OCI-LY7 (cell line): Measurements from ENCODE around the gene PSMA3. TPM values are rescaled to one million over a fixed set of nuclear protein-coding genes. Genes with fewer than 3 reads are reported as not detected.

ENCODE experiments used
- BruUV-seq: library from RNA; stranded (reverse); fragments of 400-500 nt; replicated peaks from 2 replicates; lab custom pipeline; 2021; lab: Mats Ljungman, UMichigan
- CTCF ChIA-PET: fragments of 300-600 bp; sonication (Branson Sonifier 250); formaldehyde crosslinking; loops from one replicate; lab custom pipeline; 2022; ENCODE audit warnings: antibody characterized with exemption; ENCODE audit not compliant: unreplicated experiment; lab: Charles Lee
- POLR2A ChIA-PET: fragments of 300-600 bp; sonication (Branson Sonifier 250); formaldehyde crosslinking; loops from one replicate; lab custom pipeline; 2022; ENCODE audit warnings: antibody characterized with exemption; lab: Charles Lee
- DNase-seq: peaks from one replicate; pipeline ENCODE4 v3.0.0-alpha.2; 2015; ENCODE audit warnings: low spot score
- H2AFZ ChIP-seq: fragments of 200-600 bp; sonication (generic), shearing (Covaris generic); 2 replicates; pipeline ENCODE4 v1.6.1; 2014; ENCODE audit warnings: mild to moderate bottlenecking, antibody characterized with exemption, low read length, moderate library complexity
- H3K27ac ChIP-seq: fragments of 200-600 bp; sonication (generic); 2 replicates; pipeline ENCODE4 v1.5.1; 2014; ENCODE audit warnings: mixed run types, low read depth, mild to moderate bottlenecking, moderate library complexity, low read length, inconsistent platforms; ENCODE audit not compliant: poor library complexity, severe bottlenecking
- H3K36me3 ChIP-seq: fragments of 200-600 bp; sonication (generic); 2 replicates; pipeline ENCODE4 v1.6.1; 2014; ENCODE audit warnings: mild to moderate bottlenecking, antibody characterized with exemption, low read length, moderate library complexity, mixed read lengths; ENCODE audit not compliant: insufficient read depth
- H3K4me1 ChIP-seq: fragments of 200-600 bp; sonication (generic); 2 replicates; pipeline ENCODE4 v1.5.1; 2014; ENCODE audit warnings: mild to moderate bottlenecking, low read length; ENCODE audit not compliant: insufficient read depth, poor library complexity, severe bottlenecking
- H3K4me2 ChIP-seq: fragments of 200-600 bp; sonication (generic); 2 replicates; pipeline ENCODE4 v1.6.1; 2014; ENCODE audit warnings: mild to moderate bottlenecking, low read length
- H3K4me3 ChIP-seq: fragments of 200-600 bp; sonication (generic); 2 replicates; pipeline ENCODE4 v1.5.1; 2014; ENCODE audit warnings: mild to moderate bottlenecking, low read depth, low read length; ENCODE audit not compliant: poor library complexity, severe bottlenecking
- H3K79me2 ChIP-seq: fragments of 200-600 bp; sonication (generic); 2 replicates; pipeline ENCODE4 v1.6.1; 2016; ENCODE audit warnings: low read depth, mild to moderate bottlenecking, low read length, moderate library complexity, mixed read lengths; ENCODE audit not compliant: insufficient read depth
- H3K9me2 ChIP-seq: fragments of 200-600 bp; sonication (generic); 2 replicates; pipeline ENCODE4 v1.6.1; 2016; ENCODE audit warnings: mild to moderate bottlenecking, low read length, mixed read lengths; ENCODE audit not compliant: insufficient read depth
- H3K9me3 ChIP-seq: fragments of 200-600 bp; sonication (generic); 2 replicates; pipeline ENCODE4 v1.6.1; 2014; ENCODE audit warnings: mild to moderate bottlenecking, mixed run types, low read length, mixed read lengths
- H4K20me1 ChIP-seq: fragments of 200-600 bp; sonication (generic); 2 replicates; pipeline ENCODE4 v1.6.1; 2014; ENCODE audit warnings: mild to moderate bottlenecking, antibody characterized with exemption, low read length, moderate library complexity, mixed read lengths; ENCODE audit not compliant: insufficient read depth
- CTCF ChIP-seq: fragments of 200-600 bp; sonication (generic); conservative IDR thresholded peaks from 2 replicates; pipeline ENCODE4 v1.5.1; 2014; ENCODE audit warnings: mild to moderate bottlenecking, antibody characterized with exemption, low read length, moderate library complexity, mixed read lengths
- EZH2phosphoT487 ChIP-seq: fragments of 200-600 bp; sonication (generic); IDR thresholded peaks from 2 replicates; pipeline ENCODE4 v1.6.1; 2018; ENCODE audit warnings: low read depth, borderline replicate concordance, mild to moderate bottlenecking, mixed run types, antibody characterized with exemption, low read length, moderate library complexity, mixed read lengths
- intact Hi-C: fragments of 100-400 bp; cut with micrococcal nuclease; formaldehyde crosslinking; loops from one replicate; pipeline ENCODE4 v1.10.0; 2022; ENCODE audit not compliant: unreplicated experiment
- total RNA-seq, 2 experiments: library from RNA; depleted of rRNA in 1 of 2; stranded (reverse); fragments of >200 nt in 1 of 2; shearing (Covaris generic) in 1 of 2; gene quantifications; 2 replicates each; pipeline ENCODE4 v1.2.3, GENCODE V29; 2014 to 2022

PSMA3 gene
- total RNA-seq, 2 experiments from 2014 or later = 88.9 to 206 TPM

GRCh38 chr14:58297412-58297761 is 52.7 kb downstream of the PSMA3 start:
- peaks cover 30% of the 10 kb centered on the region for H4K20me1 ChIP-seq
- peak overlapping the region; percentile 82 for H3K4me3 ChIP-seq
- H3K79me2 ChIP-seq = peaks cover 81% of the 10 kb centered on the region
- H3K27ac ChIP-seq = peak overlapping the region; percentile 92
- no peaks in the 10 kb centered on the region for H3K9me2 ChIP-seq
- ChIA-PET POLR2A (interaction anchor here (0.6 to 1.5 kb wide), 6 partner anchors 21 to 532 kb away, joined by 3 to 9 read pairs (median 4); no protein-coding TSS in a partner anchor), CTCF (interaction anchor here (1.0 kb wide), 1 partner anchor 53 kb away, joined by 4 read pairs; the partner anchor contains the start of gene PSMA3)
- H2AFZ ChIP-seq = no peak overlapping the region
- TF ChIP-seq CTCF (no peak), EZH2phosphoT487 (no peak)
- no peaks in the 10 kb centered on the region for H3K9me3 ChIP-seq
- no peak for DNase-seq
- H3K36me3 ChIP-seq = peaks cover 53% of the 10 kb centered on the region
- H3K4me2 ChIP-seq = peak overlapping the region; percentile 81
- intact Hi-C loops = no loop called here
- TSS peak; percentile 68 for BruUV-seq
- peaks cover 24% of the 10 kb centered on the region for H3K4me1 ChIP-seq

- H3K36me3 ChIP-seq = peaks cover 53% of the 10 kb centered on the region
- no peaks in the 10 kb centered on the region for H3K9me2 ChIP-seq
- BruUV-seq = no TSS peak
- no peaks in the 10 kb centered on the region for H3K9me3 ChIP-seq
- H3K4me2 ChIP-seq = peak overlapping the region; percentile 93
- intact Hi-C loops = loop anchor here (1.0 kb wide), 3 partner anchors 53 to 129 kb away; partner anchors contain the start of genes ACTR10, KIAA0586 and TIMM9
- DNase-seq = peak; percentile 99
- H3K27ac ChIP-seq = peak overlapping the region; percentile 92
- peaks cover 78% of the 10 kb centered on the region for H3K79me2 ChIP-seq
- peaks cover 24% of the 10 kb centered on the region for H4K20me1 ChIP-seq
- H3K4me1 ChIP-seq = peaks cover 24% of the 10 kb centered on the region
- H2AFZ ChIP-seq = peak overlapping the region; percentile 69
- H3K4me3 ChIP-seq = peak overlapping the region; percentile 99
- ChIA-PET CTCF (interaction anchor here (1.0 kb wide), 1 partner anchor 53 kb away, joined by 4 read pairs; the partner anchor contains the start of gene PSMA3), POLR2A (interaction anchor here (0.5 to 2.4 kb wide), 21 partner anchors 9 to 1668 kb away, joined by 3 to 16 read pairs (median 4); partner anchors contain the start of genes KIAA0586, PSMA3 and TIMM9)
- no peak for TF ChIP-seq EZH2phosphoT487
- peak; percentile 41; the same call in 1 of the 2 replicates for TF ChIP-seq CTCF
Measured at GRCh38 chr14:58297762-58298476, 53.3 kb downstream of the PSMA3 start.
